Activated CD8-positive, alpha-beta memory T cell treated with anti-CD3 and anti-CD28 coated beads, Interleukin-2, amount 50 U/mL, for 24 hours (primary cell): ENCODE results near the gene PCSK2.

Source experiments
- DNase-seq: peaks from one replicate; pipeline ENCODE4 v3.0.0-alpha.2; 2020; ENCODE audit errors: extremely low read depth

PCSK2 gene

DNA sequence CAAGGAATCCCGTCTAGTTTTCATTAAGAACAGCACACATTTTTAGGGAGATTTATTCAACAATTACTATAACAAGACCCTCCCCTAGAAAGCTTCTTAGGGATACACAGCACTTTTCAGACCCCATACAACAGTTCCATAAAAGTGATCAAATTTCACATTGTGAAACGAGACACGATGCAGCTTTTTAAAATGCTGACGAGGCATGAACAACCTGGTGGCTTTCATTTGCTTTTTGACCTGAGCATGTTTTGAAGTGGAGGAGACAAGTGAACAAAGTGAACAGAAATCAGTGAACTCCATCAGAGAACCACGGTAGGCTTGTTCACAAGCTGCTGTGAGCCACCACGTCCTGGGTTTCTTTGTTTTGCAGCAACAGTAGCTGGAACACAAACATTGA, 112.2 kb downstream of the PCSK2 start:
- no peak for DNase-seq

DNA sequence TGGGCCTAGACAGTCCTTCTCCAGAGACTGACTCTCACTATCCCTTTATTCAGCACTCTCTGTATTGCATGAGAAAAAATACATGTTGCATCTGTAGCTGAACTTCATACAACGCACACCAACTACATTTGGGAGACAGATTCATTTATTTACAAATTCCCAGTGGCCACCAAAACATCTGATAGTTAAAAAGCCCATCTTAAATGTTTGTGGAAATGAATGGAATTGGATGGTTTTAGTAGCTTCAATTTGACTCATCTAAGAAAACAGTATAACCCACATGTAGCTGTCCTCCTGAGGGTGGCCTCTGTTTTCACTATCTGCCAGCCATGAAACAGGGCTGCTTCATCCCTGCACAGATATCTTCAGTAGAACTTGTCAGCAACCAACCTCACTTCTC, 116.3 kb downstream of the PCSK2 start:
- no peak for DNase-seq

DNA sequence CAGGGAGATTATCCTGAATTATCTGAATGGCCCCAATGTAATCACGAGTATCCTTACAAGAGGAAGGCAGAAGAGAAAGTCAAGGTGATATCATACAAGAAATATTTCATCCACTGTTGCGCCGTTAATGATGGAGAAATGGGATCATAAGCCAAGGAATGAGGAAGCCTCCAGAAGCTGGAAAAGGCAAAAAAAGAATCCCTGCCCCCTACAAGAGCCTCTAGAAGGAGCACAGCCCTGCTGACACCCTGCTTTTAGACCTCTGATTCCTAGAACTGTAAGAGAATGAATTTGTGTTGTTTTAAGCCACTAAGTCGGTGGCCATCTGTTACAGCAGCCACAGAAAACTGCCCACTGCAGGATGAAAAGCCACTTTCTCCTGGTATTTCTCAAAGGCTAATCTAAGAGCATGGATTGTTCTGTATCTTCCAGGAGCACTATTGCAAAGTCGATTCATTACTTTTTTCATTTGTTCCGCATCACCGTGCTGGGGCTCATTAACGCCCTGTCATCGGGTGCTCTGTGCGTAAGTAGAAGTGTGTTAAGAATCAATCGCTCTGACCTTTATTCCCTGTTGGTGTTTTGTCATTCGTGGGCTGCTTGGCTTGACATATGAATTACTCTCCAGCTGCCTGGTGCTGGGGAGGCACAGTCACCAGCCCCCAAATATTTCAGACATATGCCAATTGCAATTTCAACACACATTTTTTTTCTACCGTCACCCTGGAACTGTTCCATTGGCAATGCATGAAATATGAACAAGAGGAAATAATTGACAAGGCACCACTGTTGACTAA, 117.0 kb downstream of the PCSK2 start:
- no peak for DNase-seq

DNA sequence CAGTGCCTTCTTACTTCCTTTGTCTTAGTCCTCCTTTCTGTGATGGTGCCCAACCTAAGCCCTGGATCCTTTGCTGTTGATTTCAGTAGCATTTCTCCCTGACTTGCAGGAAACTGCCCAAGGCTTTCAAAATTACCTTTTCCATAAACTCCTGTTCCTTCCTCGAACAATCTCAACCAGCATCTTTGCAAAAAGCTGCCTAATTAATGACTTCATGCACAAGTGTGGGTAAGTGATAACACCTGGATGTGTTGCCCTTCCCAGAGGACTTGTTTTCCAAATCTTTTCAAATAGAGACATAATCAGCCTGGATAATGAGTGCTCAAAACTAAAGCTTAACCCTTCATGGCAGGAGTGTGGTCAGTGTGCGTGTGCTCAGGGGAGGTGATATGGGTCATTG, 118.0 kb downstream of the PCSK2 start:
- DNase-seq: no peak

DNA sequence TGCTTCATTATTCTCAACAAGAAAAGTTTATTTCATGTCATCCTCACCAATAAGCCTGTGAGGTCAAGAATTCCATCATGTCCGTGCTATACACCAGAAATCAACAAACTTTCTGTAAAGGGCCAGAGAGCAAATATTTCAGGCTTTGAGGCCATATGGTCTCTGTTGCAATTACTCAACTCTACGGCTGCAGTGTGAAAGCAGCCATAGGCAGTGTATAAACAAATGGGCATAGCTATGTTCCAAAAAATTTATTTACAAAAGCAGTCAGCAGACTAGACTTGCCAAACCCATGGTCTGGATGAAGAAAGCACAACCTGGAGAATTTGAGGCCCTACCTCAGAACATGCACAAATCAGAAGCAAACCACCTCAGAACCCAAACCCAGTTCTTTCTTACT, 118.5 kb downstream of the PCSK2 start:
- no peak for DNase-seq

DNA sequence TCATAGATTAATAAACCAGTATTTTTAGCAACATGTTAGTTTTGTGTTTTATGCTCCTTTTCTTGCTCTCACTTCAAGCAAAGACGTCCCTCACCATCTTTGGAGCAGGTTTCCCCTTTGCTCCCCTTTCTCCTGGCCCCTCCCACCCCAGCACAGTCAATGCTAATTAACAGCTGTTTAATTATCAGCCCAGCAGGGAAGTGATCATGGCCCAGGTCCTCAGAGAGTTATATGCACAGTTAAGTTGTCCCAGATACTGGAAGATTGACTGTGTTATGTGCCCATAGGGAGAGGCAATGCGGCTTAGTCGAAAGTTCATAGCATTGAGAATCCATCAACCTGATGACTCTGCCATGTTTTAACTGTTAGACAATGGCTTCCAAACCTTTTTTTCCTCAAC, 123.5 kb downstream of the PCSK2 start:
- no peak for DNase-seq

DNA sequence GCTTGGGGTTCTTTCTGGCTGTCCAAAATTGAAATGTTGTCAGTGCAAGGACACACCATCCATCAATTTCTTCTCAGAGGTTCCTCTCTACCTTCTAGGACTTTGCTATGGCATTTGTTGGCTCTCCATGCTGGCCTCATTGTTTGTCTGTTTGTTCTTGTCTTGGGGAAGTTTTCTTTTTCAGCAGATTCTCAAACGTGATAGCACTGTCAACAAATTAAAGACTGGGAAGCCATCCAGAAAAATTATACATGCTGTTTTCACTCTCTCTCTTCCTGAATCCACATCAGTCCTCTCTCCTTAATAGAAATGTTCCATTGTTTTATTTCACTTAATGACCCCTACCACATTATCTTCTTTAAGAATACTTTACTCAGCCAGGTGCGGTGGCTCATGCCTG, 130.4 kb downstream of the PCSK2 start:
- no peak for DNase-seq

DNA sequence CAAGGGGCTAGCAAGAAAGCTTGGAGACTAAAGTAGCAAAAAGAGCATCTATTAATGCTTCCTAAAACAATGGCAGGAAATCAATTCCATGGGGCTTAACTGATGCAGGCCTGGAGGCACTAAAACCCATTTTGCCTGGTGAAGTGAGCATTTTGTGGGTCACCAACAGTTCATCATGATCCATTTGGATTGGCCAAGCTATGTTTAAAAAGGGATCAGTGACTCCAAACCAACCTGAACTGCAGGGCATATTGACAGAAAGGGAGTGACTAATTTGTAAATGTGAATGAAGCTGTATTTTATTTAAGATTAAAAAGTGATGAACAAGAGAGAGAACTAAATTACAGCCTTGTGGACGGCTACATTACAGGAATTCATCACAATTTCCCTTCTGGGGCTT, 132.0 kb downstream of the PCSK2 start:
- DNase-seq: no peak

DNA sequence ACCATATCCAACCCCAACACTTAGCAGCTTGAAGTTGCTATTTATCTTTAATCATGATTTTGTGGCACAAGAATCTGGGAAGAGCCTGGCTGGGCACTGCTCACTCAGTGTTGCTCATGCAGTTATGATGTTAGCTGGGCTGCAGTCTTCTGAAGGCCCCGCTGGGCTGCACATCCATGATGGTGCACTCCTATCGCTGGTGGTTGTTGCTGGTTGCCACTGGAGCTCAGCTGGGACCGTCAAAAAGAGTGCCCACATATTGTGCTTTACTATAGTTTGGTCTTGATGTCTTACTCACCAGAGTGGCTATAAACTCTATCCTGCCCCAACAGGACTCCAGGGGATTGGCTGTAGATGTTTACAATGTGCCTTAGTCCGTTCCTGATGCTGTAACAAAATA, 137.8 kb downstream of the PCSK2 start:
- no peak for DNase-seq

DNA sequence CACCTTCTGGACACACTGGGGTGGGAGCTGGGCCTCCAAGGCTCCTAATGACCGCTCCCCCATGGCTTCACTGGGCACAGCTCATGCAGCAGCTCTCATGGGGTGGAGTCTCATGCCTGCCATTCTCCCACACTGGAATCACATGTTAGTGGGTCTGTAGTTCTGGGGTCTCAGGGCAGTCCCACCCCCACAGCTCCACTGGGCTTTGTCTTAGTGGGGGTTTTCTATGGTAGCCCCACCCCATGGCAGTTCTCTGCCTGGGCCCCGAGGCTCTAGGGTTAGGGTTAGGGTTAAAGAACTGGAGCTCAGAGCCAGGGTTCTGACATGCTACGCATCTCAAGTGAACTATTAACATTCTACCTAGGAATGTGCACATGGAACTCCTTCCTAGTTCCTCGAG, 139.0 kb downstream of the PCSK2 start:
- no peak for DNase-seq

DNA sequence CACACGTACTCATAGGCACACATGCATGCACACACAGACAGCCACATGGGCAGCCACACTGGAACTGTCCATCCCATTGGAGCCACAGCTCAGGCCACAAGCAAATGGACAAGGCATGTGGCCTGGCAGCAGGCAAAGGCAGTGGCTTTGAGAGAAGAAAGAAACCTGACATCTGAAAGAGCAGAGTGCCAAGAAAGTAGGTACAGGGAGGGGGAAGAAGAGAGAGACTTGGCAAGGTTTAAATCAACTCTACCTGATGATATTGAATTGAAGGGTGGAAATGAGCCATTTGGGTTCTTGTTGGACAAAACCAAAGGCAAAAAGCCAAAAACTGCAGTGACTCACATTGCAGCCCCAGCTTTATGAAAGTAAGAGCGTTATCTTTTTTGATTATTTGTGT, 142.7 kb downstream of the PCSK2 start:
- no peak for DNase-seq

DNA sequence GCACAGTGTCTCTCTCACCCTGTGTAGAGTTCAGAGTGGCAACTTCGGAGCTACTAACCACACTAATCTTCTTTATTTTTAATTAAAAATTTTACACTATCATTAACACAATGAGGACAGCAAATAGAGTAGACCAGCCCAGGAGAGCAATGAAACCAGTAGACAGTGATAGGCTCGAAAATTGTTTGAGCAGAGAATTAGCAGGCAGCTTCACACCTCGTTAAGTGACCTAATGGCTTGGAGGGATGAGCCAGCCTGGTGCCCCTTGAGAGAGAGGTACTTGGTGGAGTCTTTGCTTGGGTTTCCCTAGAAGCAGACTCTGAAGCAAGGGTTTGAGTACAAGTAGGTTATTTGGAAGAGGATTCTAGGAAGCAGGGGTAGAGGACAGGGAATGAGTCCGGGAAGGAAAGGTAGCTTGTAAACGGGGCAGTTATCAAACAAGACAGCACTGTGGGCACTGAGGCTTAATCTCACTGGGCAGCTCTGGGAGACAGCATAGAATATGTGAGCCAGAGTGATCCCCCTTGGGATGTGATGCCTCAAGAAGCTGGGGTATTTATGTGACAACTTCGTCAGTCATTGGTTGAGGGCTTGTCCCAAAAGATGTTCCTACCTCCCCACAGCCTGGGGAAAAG, 146.1 kb downstream of the PCSK2 start:
- DNase-seq: no peak

DNA sequence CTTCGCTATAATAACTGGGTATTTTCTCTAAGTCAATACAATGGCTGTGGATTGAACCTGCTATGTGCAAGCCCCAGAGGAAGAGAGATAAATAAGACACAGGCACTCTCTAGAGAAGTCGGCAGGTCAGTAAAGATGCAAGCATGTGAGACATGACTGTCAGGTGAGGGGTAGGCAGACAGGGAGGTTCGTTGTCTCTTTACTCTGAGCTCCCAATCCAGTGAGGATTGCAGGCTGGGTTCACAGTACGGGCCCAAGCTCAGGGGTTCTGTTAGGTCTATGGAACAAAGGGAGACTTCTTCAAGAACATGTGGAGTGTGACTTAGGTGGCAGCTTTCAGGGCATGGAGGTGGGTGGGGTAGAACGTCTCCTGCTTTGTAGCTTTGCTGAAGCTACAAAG, 147.2 kb downstream of the PCSK2 start:
- no peak for DNase-seq

DNA sequence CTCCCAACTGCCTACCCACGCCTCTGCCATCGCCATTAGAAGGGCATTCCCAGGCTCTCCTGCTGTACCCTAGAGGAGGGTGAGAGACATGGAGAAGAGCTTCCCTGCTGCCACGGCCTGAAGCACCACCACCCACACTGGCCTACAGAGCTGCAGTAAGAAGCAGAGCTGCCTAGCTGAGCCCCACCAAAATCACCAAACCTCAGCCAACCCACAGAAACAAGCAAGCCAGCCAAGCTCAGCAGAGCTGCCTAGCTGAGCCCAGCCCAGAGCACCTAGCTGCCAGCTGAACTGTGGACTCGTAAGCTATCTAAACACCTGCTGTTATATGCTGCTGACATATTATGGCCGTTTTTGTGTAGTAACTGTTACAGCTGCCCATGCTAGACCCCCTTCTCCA, 149.2 kb downstream of the PCSK2 start:
- no peak for DNase-seq

DNA sequence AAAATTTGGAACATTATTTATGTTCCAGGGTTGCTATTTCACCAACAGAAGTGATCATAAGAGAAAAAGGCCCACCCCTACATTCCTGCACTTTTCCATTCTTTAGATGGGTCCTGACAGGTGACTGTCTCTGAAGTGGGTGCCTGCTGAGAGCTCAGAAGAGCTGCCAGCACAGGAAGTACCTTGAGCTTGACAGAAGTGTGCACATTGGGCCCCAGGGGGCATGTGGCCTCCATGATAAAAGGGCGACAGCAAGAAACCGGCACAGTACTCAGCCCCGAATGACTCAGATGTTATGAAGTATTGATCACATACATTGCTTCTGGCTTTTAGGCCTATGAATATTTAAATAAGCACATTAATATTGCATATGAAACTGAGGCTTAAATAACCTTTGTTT, 150.4 kb downstream of the PCSK2 start:
- DNase-seq: no peak

DNA sequence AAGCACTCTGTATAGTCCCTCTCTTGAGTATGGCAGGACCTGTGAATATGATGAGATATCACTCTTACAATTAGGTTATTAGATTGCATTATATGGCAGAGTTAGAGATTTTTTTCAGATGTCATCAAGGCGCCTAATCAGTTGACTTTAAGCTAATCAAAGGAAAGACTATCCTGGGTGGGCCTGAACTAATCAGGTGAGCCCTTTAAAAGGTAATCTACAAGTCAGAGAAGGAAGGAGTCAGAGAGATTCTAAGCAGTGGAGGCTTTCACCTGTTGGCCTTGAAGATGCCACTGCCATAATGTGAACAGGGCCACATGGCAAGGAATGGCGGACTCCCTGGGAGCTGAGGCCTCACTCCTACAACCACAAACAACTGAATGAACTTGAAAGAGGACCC, 152.8 kb downstream of the PCSK2 start:
- no peak for DNase-seq

DNA sequence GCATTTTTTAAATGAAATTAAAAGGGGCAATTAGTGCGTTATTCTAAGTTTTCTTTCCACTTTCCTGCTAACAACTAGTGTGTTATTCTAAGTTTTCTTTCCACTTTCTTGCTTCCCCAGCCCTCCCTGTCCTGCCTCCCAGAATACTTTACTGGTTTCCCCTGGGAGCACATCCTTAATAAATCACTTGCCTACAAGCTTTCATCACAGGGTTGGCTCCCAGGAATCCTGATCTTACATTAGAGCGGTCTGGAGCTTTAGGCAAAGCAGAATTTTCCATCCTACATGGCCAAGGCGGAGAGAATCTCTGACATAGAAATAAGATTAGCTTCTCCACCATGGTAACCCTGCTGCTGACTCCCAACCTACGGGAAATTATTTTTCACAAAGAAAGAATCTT, 154.0 kb downstream of the PCSK2 start:
- DNase-seq: no peak

DNA sequence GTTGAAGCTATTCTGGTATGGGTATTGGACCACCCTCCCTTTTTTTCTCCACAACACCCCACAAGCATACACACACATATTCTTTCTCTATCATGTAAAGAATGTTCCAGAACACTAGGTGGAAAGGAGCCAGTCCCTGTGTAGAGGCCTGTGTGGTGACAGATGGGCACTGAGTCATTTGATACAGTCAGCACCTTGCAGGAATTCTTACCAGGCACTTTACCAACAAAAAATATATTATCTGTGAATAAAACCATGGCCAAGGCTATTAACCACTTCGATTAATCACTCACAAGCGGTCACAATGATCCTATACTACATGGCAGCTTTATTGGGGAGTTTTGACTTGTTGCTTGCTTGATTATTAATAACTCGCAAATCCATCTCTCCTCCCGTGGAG, 154.9 kb downstream of the PCSK2 start:
- DNase-seq: no peak

DNA sequence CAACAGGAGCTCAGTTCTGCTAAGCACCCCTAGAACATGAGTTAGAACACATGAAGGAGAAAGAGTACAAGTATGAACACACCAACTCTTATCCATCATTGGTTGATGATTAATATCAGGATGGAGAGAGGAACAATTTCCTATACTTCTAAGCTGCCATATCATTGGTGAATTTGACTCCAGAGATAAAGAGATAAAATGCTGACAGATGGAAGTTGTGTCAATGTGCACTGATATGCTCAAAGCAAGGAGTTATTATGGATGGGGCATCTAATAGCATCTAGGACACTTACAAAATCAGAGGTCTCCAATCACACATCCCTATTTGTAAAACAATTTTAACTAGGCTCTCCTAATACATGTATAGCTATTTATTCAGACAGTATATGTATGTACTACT, 159.0 kb downstream of the PCSK2 start:
- no peak for DNase-seq

DNA sequence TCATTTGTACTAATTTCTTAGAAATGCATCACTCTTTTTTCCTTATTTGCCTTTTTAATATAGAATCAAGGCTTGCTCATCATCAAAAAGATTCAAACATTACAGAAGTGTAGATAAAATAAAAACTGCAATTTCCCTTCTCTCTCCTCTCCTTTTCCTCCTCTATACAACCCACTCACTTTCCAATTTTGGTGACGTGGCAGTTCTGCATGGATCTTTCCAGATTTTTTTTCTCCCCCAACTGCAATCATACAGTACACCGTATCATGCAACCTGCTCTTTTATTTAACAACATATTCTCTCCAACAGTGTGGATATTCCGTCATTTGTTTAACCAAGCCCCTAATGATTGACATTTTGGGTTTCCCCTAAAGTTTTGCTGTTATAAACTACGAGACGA, 163.8 kb downstream of the PCSK2 start:
- no peak for DNase-seq

DNA sequence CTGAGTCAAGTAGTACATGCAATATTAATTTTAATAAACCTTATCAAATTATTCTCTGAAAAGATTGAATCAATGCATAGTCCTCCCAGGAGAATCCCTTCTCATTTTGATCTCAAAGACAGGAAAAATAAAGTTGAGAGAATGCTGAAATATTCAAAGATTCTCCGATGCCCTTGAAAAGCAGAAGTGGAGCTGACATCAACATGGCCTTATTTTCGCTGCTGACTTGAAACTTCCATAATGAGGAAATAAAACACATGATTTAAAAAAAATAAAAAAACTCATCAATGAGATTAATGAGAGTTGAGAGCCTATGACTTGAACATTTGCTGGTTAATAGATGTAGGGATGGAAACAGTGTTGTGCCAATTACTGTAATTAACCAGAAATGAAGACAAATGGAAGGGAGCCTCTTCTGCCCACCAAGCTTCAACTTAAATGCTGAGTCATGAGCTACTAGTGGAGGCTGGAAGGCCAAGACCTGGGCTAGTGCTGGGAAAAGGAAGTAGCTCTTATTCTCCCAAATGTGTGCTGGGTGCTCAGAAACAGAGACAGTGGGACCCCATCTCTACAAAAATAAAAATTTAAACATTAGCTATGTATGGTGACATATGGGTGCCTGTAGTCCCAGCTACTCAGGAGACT, 164.4 kb downstream of the PCSK2 start:
- no peak for DNase-seq

DNA sequence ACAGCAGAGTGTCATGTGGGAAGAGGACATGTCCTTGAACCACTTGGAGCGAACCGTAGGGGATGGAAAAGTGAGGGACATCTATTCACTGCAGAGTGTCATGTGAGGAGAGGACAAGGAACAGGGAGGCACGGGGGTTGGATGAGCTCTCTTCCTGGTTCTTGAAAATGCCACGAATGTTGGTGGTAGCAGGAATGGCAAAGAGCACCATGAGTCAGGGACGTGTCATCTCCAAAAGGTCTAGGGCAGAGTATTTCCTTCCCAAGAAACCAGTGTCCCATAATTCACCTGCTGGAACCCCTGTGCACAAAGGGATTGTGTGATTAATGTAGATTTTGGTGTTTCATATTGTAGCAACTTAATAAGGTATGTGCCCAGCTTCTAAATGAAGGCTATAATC, 167.6 kb downstream of the PCSK2 start:
- no peak for DNase-seq

DNA sequence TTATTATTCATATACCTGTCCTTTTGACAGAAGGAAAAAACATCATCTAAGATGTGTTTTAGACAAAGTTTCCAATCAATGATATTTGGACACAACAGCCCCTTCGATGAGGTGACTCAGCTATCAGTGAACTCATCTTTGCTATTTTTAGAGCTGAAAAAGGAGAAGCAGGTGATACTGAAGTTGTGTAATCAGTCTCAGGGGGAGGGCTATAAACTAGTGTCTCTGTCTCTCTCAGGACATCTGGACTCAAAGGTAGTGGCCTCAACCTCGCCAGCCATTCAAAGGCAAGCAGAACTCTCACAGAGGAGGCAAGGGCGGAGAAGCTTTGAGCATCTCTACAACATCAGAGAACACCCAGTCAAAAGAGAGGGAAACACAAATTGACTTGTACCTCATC, 168.9 kb downstream of the PCSK2 start:
- no peak for DNase-seq
